Muscle of leg (tissue), 11 donors: ENCODE results near the gene SENP2. TPM values are rescaled to one million over a fixed set of nuclear protein-coding genes. Genes with fewer than 3 reads are reported as not detected.

Experiments
- DNase-seq: peaks from one replicate; pipeline ENCODE4 v3.0.0; 2013
- H3K27ac ChIP-seq: one replicate; pipeline ENCODE4 v1.5.1; 2013; ENCODE audit warnings: mild to moderate bottlenecking, low read length, control low read depth
- H3K27me3 ChIP-seq: one replicate; pipeline ENCODE4 v1.6.1; 2013; ENCODE audit warnings: low read length; ENCODE audit not compliant: control insufficient read depth, insufficient read depth
- H3K36me3 ChIP-seq: one replicate; pipeline ENCODE4 v1.6.1; 2013; ENCODE audit warnings: low read length; ENCODE audit not compliant: control insufficient read depth, insufficient read depth
- H3K4me1 ChIP-seq: one replicate; pipeline ENCODE4 v1.6.1; 2013; ENCODE audit warnings: low read length; ENCODE audit not compliant: control insufficient read depth, insufficient read depth
- H3K4me3 ChIP-seq: one replicate; pipeline ENCODE4 v1.5.1; 2013; ENCODE audit warnings: low read length, control low read depth
- H3K9me3 ChIP-seq: replicated peaks from 2 replicates; pipeline ENCODE4 v1.6.1; 2013; ENCODE audit warnings: low read depth, low read length; ENCODE audit not compliant: control insufficient read depth
- WGBS: methylation state at CpG from one replicate; pipeline ENCODE4 v1.1.5; 2013; ENCODE audit warnings: missing lambda C conversion rate; ENCODE audit not compliant: insufficient coverage; 5-methylcytosine and 5-hydroxymethylcytosine counted together
- polyA plus RNA-seq, 8 donors: library from polyadenylated mRNA; unstranded; fragments of 120-200 nt; gene quantifications; one replicate each; pipeline versions ENCODE4 v1.2.1 to v1.2.3, GENCODE V29; 2013; ENCODE audit warnings: inconsistent platforms in 1 of 8, low replicate concordance in 1 of 8; ENCODE audit not compliant: insufficient read length in 8 of 8, insufficient read depth in 1 of 8
- total RNA-seq: library from RNA; stranded (reverse); fragments of 120-200 nt; gene quantifications from one replicate; pipeline ENCODE4 v1.2.4, GENCODE V29; 2013

SENP2 gene
- total and polyA plus RNA-seq, 9 donors: 23.8 to 40.1 (median 35.0) TPM

DNA sequence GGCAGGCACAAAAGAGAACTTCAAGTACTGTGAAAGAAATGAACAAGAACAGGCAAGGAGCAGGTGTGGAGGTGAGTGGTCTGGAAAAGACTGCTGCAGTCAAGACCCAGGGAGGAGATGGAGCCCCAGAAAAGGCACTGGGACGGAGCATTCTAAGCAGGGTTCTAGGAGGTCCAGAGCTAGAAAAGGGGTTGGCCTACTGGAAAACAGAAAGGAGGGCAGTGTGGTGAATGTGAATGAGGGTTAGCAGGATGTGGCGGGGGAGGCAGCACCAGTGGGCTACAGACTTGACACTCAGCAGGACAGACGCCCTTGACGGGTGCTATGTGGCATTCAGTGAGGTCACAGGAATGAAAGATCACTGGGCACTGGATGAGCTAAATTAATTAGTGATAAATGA lies 75.7 kb downstream of the SENP2 start:
- no peak for DNase-seq
- no peak overlapping the region for H3K4me3 ChIP-seq
- 92% methylated on average over 4 of the region's 4 CpGs for WGBS

DNA sequence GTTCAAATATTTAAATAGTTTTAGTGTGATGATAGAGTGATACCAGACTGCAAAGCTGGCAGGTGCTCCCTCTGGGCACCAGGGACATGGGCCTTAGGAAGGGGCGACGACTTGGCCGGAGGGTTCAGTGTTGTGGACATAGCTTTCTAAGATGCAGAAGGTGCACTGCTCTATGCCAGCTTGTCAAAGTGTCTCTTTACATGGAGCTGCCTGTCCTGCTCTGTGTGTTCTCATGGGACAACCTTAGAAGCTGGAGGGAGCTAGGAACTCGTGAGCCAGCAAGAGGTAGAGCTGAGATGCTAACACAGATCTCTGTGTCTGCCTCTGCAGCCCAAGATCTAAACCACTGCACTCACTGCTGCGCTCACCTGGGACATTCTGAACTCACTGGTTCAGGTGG lies 77.8 kb downstream of the SENP2 start:
- Histone ChIP-seq H3K27ac (no peak overlapping the region), H3K9me3 (no peaks in the 10 kb centered on the region), H3K27me3 (no peaks in the 10 kb centered on the region), H3K4me1 (peaks cover 2% of the 10 kb centered on the region), H3K36me3 (peaks cover 5% of the 10 kb centered on the region), H3K4me3 (no peak overlapping the region)
- WGBS: 100% methylated on average over 1 of the region's 5 CpGs
- no peak for DNase-seq

More for the DNA sequence above, 75.7 kb downstream of the SENP2 start:
- H3K27me3 ChIP-seq: no peaks in the 10 kb centered on the region
- H3K9me3 ChIP-seq: no peaks in the 10 kb centered on the region
- no peak overlapping the region for H3K27ac ChIP-seq
- peaks cover 22% of the 10 kb centered on the region for H3K36me3 ChIP-seq
- peaks cover 2% of the 10 kb centered on the region for H3K4me1 ChIP-seq

DNA sequence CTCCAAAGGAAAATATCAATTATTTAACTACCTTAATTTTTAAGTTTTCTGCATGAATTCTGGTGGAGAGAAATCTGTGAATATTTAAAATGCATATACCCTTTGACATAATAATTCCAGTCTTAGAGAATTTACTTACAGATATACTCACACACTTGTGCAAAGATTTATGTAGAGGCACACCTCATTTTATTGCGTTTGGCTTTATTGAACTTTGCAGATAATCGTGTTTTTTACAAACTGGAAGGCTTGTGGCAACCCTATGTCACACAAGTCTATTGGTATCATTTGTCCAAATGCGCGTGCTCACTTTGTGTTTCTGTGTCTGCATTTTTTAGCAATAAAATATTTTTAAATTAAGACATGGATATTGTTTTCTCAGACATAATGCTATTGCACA lies 81.5 kb downstream of the SENP2 start:
- DNase-seq: no peak
- H3K27me3 ChIP-seq: no peaks in the 10 kb centered on the region
- H3K4me1 ChIP-seq: no peaks in the 10 kb centered on the region
- peaks cover 20% of the 10 kb centered on the region for H3K36me3 ChIP-seq
- 100% methylated on average over 1 of the region's 4 CpGs for WGBS
- H3K9me3 ChIP-seq: no peaks in the 10 kb centered on the region
- no peak overlapping the region for H3K27ac ChIP-seq
- no peak overlapping the region for H3K4me3 ChIP-seq

DNA sequence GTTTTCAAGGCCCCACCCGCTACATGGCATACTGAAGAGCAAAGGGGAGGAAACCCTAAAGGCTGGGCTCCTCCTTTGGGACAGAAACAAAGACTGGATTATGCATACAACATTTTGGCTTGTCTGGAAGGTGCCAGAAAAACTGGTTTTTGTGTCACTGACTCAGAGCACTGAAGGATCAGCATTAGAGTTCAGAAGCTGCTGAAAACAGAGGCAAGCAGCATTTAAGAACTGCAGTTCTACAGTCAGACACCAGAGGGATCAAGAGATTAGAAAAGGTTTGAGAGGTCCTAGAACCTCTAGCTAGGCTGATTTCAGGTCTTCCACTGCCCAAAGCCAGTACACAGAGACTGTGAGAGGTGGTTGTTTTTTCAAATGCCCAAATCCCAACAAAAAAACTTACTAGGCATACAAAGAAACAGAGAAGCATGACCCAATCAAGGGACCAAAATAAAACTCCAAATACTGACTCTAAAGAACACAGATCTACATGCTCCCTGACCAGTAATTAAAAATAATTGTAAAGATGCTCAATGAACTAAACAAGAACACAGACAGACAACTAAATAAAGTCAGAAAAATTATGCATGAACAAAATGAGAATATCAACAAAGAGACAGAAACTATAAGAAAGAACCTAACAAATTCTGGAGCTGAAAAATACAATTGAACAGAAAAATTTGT lies 91.2 kb downstream of the SENP2 start:
- Histone ChIP-seq H3K27me3 (no peaks in the 10 kb centered on the region), H3K36me3 (peaks cover 27% of the 10 kb centered on the region), H3K27ac (no peak overlapping the region), H3K4me3 (no peak overlapping the region), H3K9me3 (no peaks in the 10 kb centered on the region), H3K4me1 (no peaks in the 10 kb centered on the region)
- DNase-seq: peak; percentile 77
- 100% methylated on average over 1 of the region's 1 CpG for WGBS

DNA sequence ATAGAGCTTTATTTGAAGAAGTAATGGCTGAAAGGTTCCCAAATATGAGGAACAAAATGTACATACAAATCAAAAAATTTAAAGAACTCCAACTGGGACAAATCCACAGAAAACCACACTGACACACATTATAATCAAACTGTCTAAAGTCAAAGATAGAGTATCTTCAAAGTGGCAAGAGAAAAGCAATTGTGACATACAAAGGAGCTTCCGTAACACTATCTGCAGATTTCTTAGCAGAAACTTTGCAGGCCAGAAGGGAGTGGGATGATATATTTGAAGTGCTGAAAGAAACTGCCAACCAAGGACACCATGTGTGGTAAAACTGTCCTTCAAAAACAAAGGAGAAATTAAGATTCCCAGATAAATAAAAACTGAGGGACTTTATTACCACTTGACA lies 91.9 kb downstream of the SENP2 start:
- no peaks in the 10 kb centered on the region for H3K4me1 ChIP-seq

DNA sequence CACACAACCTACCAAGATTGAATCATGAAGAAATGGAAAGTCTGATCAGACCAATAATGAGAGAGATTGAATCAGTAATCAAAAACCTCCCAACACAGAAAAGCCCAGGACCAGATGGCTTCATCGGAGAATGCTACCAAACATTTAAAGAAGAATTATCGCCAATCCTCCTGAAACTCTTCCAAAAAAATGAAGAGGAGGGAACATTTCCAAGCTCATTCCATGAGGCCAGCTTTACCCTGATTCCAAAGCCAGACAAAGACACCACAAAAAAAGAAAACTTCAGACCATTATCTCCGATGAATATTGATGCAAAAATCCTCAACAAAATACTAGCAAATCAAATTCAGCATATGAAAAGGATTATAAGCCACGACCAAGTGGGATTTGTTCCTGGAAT lies 94.1 kb downstream of the SENP2 start:
- Histone ChIP-seq H3K27ac (no peak overlapping the region), H3K27me3 (no peaks in the 10 kb centered on the region), H3K36me3 (peaks cover 27% of the 10 kb centered on the region), H3K4me1 (no peaks in the 10 kb centered on the region), H3K4me3 (no peak overlapping the region), H3K9me3 (no peaks in the 10 kb centered on the region)
- DNase-seq: peak; percentile 29
- 20% methylated on average over 1 of the region's 4 CpGs for WGBS

More for the DNA sequence above, 91.9 kb downstream of the SENP2 start:
- Histone ChIP-seq H3K4me3 (no peak overlapping the region), H3K36me3 (peaks cover 22% of the 10 kb centered on the region), H3K27me3 (no peaks in the 10 kb centered on the region), H3K27ac (no peak overlapping the region), H3K9me3 (no peaks in the 10 kb centered on the region)
- no peak for DNase-seq
- WGBS: no CpG with 5 or more reads among the region's 1 CpG

Other genes starting within 250 kb of the SENP2 start
- gene MAP3K13, start 223.2 kb upstream of the SENP2 start, total RNA-seq: 12.4 TPM
- 10 to 100 TPM; 12.6 to 22.7 (median 15.5) TPM for gene MAP3K13, start 223.2 kb upstream of the SENP2 start, polyA plus RNA-seq
- gene TMEM41A, start 87.3 kb upstream of the SENP2 start, total RNA-seq: 13.9 TPM
- 10 to 100 TPM; 13.6 to 19.4 (median 16.0) TPM for gene TMEM41A, start 87.3 kb upstream of the SENP2 start, polyA plus RNA-seq
- 0.18 TPM for gene LIPH, start 33.7 kb upstream of the SENP2 start, total RNA-seq
- gene LIPH, start 33.7 kb upstream of the SENP2 start, polyA plus RNA-seq: 1 to 10 TPM in 1 of 8 donors, under 1 TPM in 7; 0.05 to 2.1 (median 0.23) TPM
- 32.6 TPM for gene IGF2BP2, start 238.7 kb downstream of the SENP2 start, total RNA-seq
- 10 to 100 TPM; 33.8 to 59.5 (median 46.3) TPM for gene IGF2BP2, start 238.7 kb downstream of the SENP2 start, polyA plus RNA-seq